Peyer's patch (tissue), 4 donors: ENCODE measurements around the gene CHFR. TPM values are rescaled to one million over a fixed set of nuclear protein-coding genes. Genes with fewer than 3 reads are reported as not detected.
A peak's percentile ranks its signal among the peaks of the same experiment; 100 is the strongest.
"Not testable (repeated sequence)": the region's sequence is repeated elsewhere in the genome, so short reads cannot be mapped to it uniquely, and the experiment has no call there.

Source experiments
- DNase-seq, 3 donors: peaks; one replicate each; pipeline ENCODE4 v3.0.0-alpha.2; 2017 to 2019
- H3K27ac ChIP-seq, 4 donors: fragments of 200-600 bp; sonication (generic); one replicate each; pipeline ENCODE4 v1.5.1; 2016 to 2019
- H3K27me3 ChIP-seq, 2 donors: fragments of 200-600 bp; sonication (generic); one replicate each; pipeline ENCODE4 v1.5.1; 2019
- H3K36me3 ChIP-seq, 3 donors: fragments of 200-600 bp; sonication (generic); one replicate each; pipeline ENCODE4 v1.5.1; 2016 to 2019
- H3K4me1 ChIP-seq, 4 donors: fragments of 200-600 bp; sonication (generic); one replicate each; pipeline ENCODE4 v1.5.1; 2016 to 2019
- H3K4me3 ChIP-seq, 4 donors: fragments of 200-600 bp; sonication (generic); 1 replicate in 3 of 4; 2 replicates in 1 of 4; pipeline ENCODE4 v1.5.1; 2016 to 2019; ENCODE audit warnings: mild to moderate bottlenecking in 1 of 4
- H3K9me3 ChIP-seq, 4 donors: fragments of 200-600 bp; sonication (generic); one replicate each; pipeline ENCODE4 v1.5.1; 2016 to 2019; ENCODE audit warnings: mild to moderate bottlenecking in 1 of 4
- CTCF ChIP-seq, 6 experiments: fragments of 450-650 bp in 4 of 6; fragments of 200-600 bp in 2 of 6; sonication (generic) in 1 of 6; IDR thresholded peaks; one replicate each; pipeline ENCODE4 v1.5.1; 2017 to 2019; ENCODE audit warnings: antibody characterized with exemption in 6 of 6, mild to moderate bottlenecking in 3 of 6, moderate library complexity in 1 of 6
- POLR2A ChIP-seq, 2 donors: fragments of 450-650 bp; IDR thresholded peaks; one replicate each; pipeline ENCODE4 v1.5.1; 2017; ENCODE audit warnings: antibody characterized with exemption in 2 of 2, mild to moderate bottlenecking in 2 of 2, moderate library complexity in 2 of 2
- total RNA-seq, 4 donors: library from RNA; depleted of rRNA; stranded (reverse); fragments of >200 nt; gene quantifications; one replicate each; pipeline ENCODE4 v1.1.0, GENCODE V29; 2016

Gene CHFR
- total RNA-seq, 4 donors from 2014 or later: 80.6 to 125 (median 94.7) TPM

GRCh38 chr12:132872073-132872855 lies 15.1 kb downstream of the CHFR start:
- DNase-seq: no peak
- H3K9me3 ChIP-seq: no peaks in the 10 kb centered on the region
- H3K4me3 ChIP-seq: no peak overlapping the region
- H3K27me3 ChIP-seq: no peaks in the 10 kb centered on the region
- H3K4me1 ChIP-seq: no peaks in the 10 kb centered on the region
- H3K36me3 ChIP-seq: peaks cover 0 to 97% (median 0%) of the 10 kb centered on the region in 3 donors
- no peak for TF ChIP-seq POLR2A (IDR thresholded peaks at IDR 0.05)
- no peak for TF ChIP-seq CTCF (IDR thresholded peaks at IDR 0.05)
- peak overlapping the region in 1 of 4 donors; percentile 55 for H3K27ac ChIP-seq

GRCh38 chr12:132869551-132869950 lies 17.9 kb downstream of the CHFR start:
- Histone ChIP-seq H3K27me3 (no peaks in the 10 kb centered on the region), H3K4me3 (no peak overlapping the region), H3K4me1 (no peaks in the 10 kb centered on the region), H3K9me3 (no peaks in the 10 kb centered on the region), H3K27ac (no peak overlapping the region), H3K36me3 (peaks cover 0 to 96% (median 0%) of the 10 kb centered on the region in 3 donors)
- TF ChIP-seq POLR2A (IDR thresholded peaks at IDR 0.05) (no peak), CTCF (IDR thresholded peaks at IDR 0.05) (no peak)
- DNase-seq: no peak

GRCh38 chr12:132866251-132866828 lies 21.1 kb downstream of the CHFR start:
- no peak overlapping the region for H3K27ac ChIP-seq
- no peak for DNase-seq

GRCh38 chr12:132861558-132861957 lies 25.8 kb downstream of the CHFR start:
- no peaks in the 10 kb centered on the region for H3K4me1 ChIP-seq
- no peak for TF ChIP-seq POLR2A (IDR thresholded peaks at IDR 0.05)
- TF ChIP-seq CTCF (IDR thresholded peaks at IDR 0.05): no peak
- no peak overlapping the region for H3K4me3 ChIP-seq
- no peaks in the 10 kb centered on the region for H3K9me3 ChIP-seq
- no peaks in the 10 kb centered on the region for H3K27me3 ChIP-seq
- H3K36me3 ChIP-seq: peaks cover 0 to 89% (median 3%) of the 10 kb centered on the region in 3 donors
- no peak overlapping the region for H3K27ac ChIP-seq
- no peak for DNase-seq

More at GRCh38 chr12:132866251-132866828, 21.1 kb downstream of the CHFR start:
- H3K4me1 ChIP-seq: no peaks in the 10 kb centered on the region
- H3K9me3 ChIP-seq: no peaks in the 10 kb centered on the region
- no peaks in the 10 kb centered on the region for H3K27me3 ChIP-seq
- H3K4me3 ChIP-seq: no peak overlapping the region
- TF ChIP-seq POLR2A (IDR thresholded peaks at IDR 0.05) (no peak), CTCF (IDR thresholded peaks at IDR 0.05) (no peak)
- H3K36me3 ChIP-seq: peaks cover 0 to 87% (median 0%) of the 10 kb centered on the region in 3 donors

GRCh38 chr12:132858718-132859266 lies 28.6 kb downstream of the CHFR start:
- TF ChIP-seq CTCF (IDR thresholded peaks at IDR 0.05) (no peak), POLR2A (IDR thresholded peaks at IDR 0.05) (no peak)
- DNase-seq: no peak
- Histone ChIP-seq H3K36me3 (peaks cover 0 to 90% (median 3%) of the 10 kb centered on the region in 3 donors), H3K4me3 (no peak overlapping the region), H3K27ac (no peak overlapping the region), H3K27me3 (no peaks in the 10 kb centered on the region), H3K9me3 (no peaks in the 10 kb centered on the region), H3K4me1 (no peaks in the 10 kb centered on the region)

GRCh38 chr12:132857019-132857418 lies 30.4 kb downstream of the CHFR start:
- not testable (repeated sequence) for H3K4me1 ChIP-seq, DNase-seq, H3K9me3 ChIP-seq, H3K4me3 ChIP-seq, H3K27me3 ChIP-seq, H3K27ac ChIP-seq
- peaks cover 0 to 98% (median 3%) of the 10 kb centered on the region in 3 donors for H3K36me3 ChIP-seq
